Activated T-helper 2 cell treated with anti-CD3 and anti-CD28 coated beads, Interferon-gamma antibody, Interleukin-2, Interleukin-4, amounts not matched to agents 10 μg/mL and 5 μg/mL and 100 μg/mL, durations not matched to agents 14 hours and 24 hours and 36 hours (primary cell): ENCODE results near the gene MRPL38. TPM values are rescaled to one million over a fixed set of nuclear protein-coding genes. Genes with fewer than 3 reads are reported as not detected.

Experiments used
- total RNA-seq: library from RNA; stranded (reverse); gene quantifications from 2 replicates; pipeline ENCODE4 v1.2.3, GENCODE V29; 2022

MRPL38 gene
- total RNA-seq, 1 donor from 2014 or later, result 127 TPM

Other genes with a start within 250 kb of the MRPL38 start
- gene RECQL5, start 237.7 kb downstream of the MRPL38 start, total RNA-seq, result 30.8 and 33.3 TPM in 2 replicates
- gene SAP30BP, start 237.5 kb downstream of the MRPL38 start, total RNA-seq, result 97.6 and 101 TPM in 2 replicates
- 1.3 and 2.0 TPM in 2 replicates for gene ITGB4, start 183.4 kb downstream of the MRPL38 start, total RNA-seq
- 55.4 and 63.7 TPM in 2 replicates for gene GALK1, start 139.7 kb downstream of the MRPL38 start, total RNA-seq
- 26.8 and 30.1 TPM in 2 replicates for gene UNK, start 120.1 kb downstream of the MRPL38 start, total RNA-seq
- 165 and 175 TPM in 2 replicates for gene UNC13D, start 60.5 kb downstream of the MRPL38 start, total RNA-seq
- 79.3 and 80.7 TPM in 2 replicates for gene WBP2, start 49.5 kb downstream of the MRPL38 start, total RNA-seq
- 22.5 and 24.5 TPM in 2 replicates for gene TRIM47, start 26.3 kb downstream of the MRPL38 start, total RNA-seq
- gene TRIM65, start 7.9 kb downstream of the MRPL38 start, total RNA-seq, result 42.8 and 45.6 TPM in 2 replicates
- gene FBF1, start 36.2 kb upstream of the MRPL38 start, total RNA-seq, result 15.0 and 17.6 TPM in 2 replicates
- gene ACOX1, start 74.3 kb upstream of the MRPL38 start, total RNA-seq, result 29.4 and 30.6 TPM in 2 replicates
- gene TEN1, start 74.4 kb upstream of the MRPL38 start, total RNA-seq, result 11.4 and 13.4 TPM in 2 replicates
- 6.9 and 7.4 TPM in 2 replicates for gene CDK3, start 96.0 kb upstream of the MRPL38 start, total RNA-seq
- 0.02 TPM in 1 of 2 replicates, not detected in the other for gene EVPL, start 122.4 kb upstream of the MRPL38 start, total RNA-seq
- gene SRP68, start 167.6 kb upstream of the MRPL38 start, total RNA-seq, result 188 and 194 TPM in 2 replicates
- gene GALR2, start 169.9 kb upstream of the MRPL38 start, total RNA-seq, result 10.7 and 14.5 TPM in 2 replicates
- 10.3 and 14.1 TPM in 2 replicates for gene ZACN, start 174.3 kb upstream of the MRPL38 start, total RNA-seq
- gene EXOC7, start 198.9 kb upstream of the MRPL38 start, total RNA-seq, result 103 and 110 TPM in 2 replicates
- gene FOXJ1, start 236.4 kb upstream of the MRPL38 start, total RNA-seq, result 0.11 TPM in 2 replicates